Measurements from ENCODE around the gene TWF2.

- TF ChIP-seq CTCF (IDR thresholded peaks at IDR 0.05; ENCODE audit: insufficient read depth, low read length, poor library complexity, severe bottlenecking) (no peak), EZH2phosphoT487 (conservative IDR thresholded peaks at IDR 0.05; ENCODE audit: low read length) (no peak)
Measured at GRCh38 chr3:52288674-52289073, 49.7 kb upstream of the TWF2 start.
